WTC11 (cell line): ENCODE measurements around the gene PVALEF. TPM values are rescaled to one million over a fixed set of nuclear protein-coding genes. Genes with fewer than 3 reads are reported as not detected.

Experiments
- ATAC-seq: fragments of 200-7000 bp; cut with Tn5 transposase; 2 replicates; pipeline ENCODE4 v1.10.0; 2021; ENCODE audit warnings: mild to moderate bottlenecking, moderate library complexity
- CTCF ChIA-PET: fragments of 300-600 bp; sonication (Branson Sonifier 250); formaldehyde crosslinking; loops from one replicate; lab custom pipeline; 2021; ENCODE audit warnings: antibody characterized with exemption; lab: Charles Lee
- POLR2A ChIA-PET: fragments of 350-600 bp; sonication (Branson Sonifier 250); formaldehyde crosslinking; loops from one replicate; lab custom pipeline; 2021; ENCODE audit warnings: antibody characterized with exemption; lab: Charles Lee
- DNase-seq: peaks from one replicate; pipeline ENCODE4 v3.0.0; 2021; ENCODE audit warnings: low spot score
- H3K27ac Mint-ChIP-seq: 2 replicates; pipeline ENCODE4 v1.8.0; 2021; ENCODE audit warnings: mixed read lengths
- H3K27me3 Mint-ChIP-seq: 2 replicates; pipeline ENCODE4 v1.8.0; 2021; ENCODE audit warnings: low read depth, mild to moderate bottlenecking, moderate library complexity, mixed read lengths
- H3K36me3 Mint-ChIP-seq: 2 replicates; pipeline ENCODE4 v1.8.0; 2021; ENCODE audit warnings: mixed read lengths
- H3K4me1 Mint-ChIP-seq: 2 replicates; pipeline ENCODE4 v1.8.0; 2022; ENCODE audit warnings: mixed read lengths
- H3K4me3 Mint-ChIP-seq: 2 replicates; pipeline ENCODE4 v1.8.0; 2021; ENCODE audit warnings: mild to moderate bottlenecking, moderate library complexity, mixed read lengths
- H3K9me3 Mint-ChIP-seq: 2 replicates; pipeline ENCODE4 v1.8.0; 2021; ENCODE audit warnings: mixed read lengths
- ATF1 ChIP-seq: sonication (generic); formaldehyde crosslinking; IDR thresholded peaks from 2 replicates; pipeline ENCODE4 v1.8.1; 2023; ENCODE audit warnings: mild to moderate bottlenecking, moderate library complexity, missing genetic modification reagents
- ATF2 ChIP-seq: sonication (generic); formaldehyde crosslinking; IDR thresholded peaks from 2 replicates; pipeline ENCODE4 v1.8.1; 2022; ENCODE audit warnings: low read depth, missing genetic modification reagents, borderline replicate concordance
- CDX4 ChIP-seq: fragments of 250-450 bp; sonication (Bioruptor Pico); IDR thresholded peaks from 2 replicates; pipeline ENCODE4 v1.9.0; 2021; ENCODE audit warnings: moderate library complexity, mild to moderate bottlenecking, inconsistent platforms, borderline replicate concordance
- CTCF ChIP-seq: fragments of 200-600 bp; IDR thresholded peaks from 2 replicates; pipeline ENCODE4 v1.8.0; 2022; ENCODE audit warnings: antibody characterized with exemption
- E2F4 ChIP-seq: sonication (generic); formaldehyde crosslinking; IDR thresholded peaks from 2 replicates; pipeline ENCODE4 v1.8.1; 2022; ENCODE audit warnings: low read depth, mild to moderate bottlenecking, moderate library complexity, missing genetic modification reagents, borderline replicate concordance
- E2F5 ChIP-seq: sonication (generic); formaldehyde crosslinking; IDR thresholded peaks from 2 replicates; pipeline ENCODE4 v1.8.1; 2022; ENCODE audit warnings: mild to moderate bottlenecking, moderate library complexity, missing genetic modification reagents
- FOXP4 ChIP-seq: sonication (generic); formaldehyde crosslinking; IDR thresholded peaks from 2 replicates; pipeline ENCODE4 v1.8.0; 2022; ENCODE audit warnings: mild to moderate bottlenecking, missing genetic modification reagents
- GABPB1 ChIP-seq: sonication (generic); formaldehyde crosslinking; IDR thresholded peaks from 2 replicates; pipeline ENCODE4 v1.8.1; 2023; ENCODE audit warnings: mild to moderate bottlenecking, missing genetic modification reagents
- JUN ChIP-seq: sonication (generic); formaldehyde crosslinking; IDR thresholded peaks from 2 replicates; pipeline ENCODE4 v1.8.0; 2023; ENCODE audit warnings: mild to moderate bottlenecking, missing genetic modification reagents
- MXD4 ChIP-seq: fragments of 250-450 bp; sonication (Bioruptor Pico); IDR thresholded peaks from 2 replicates; pipeline ENCODE4 v1.8.0; 2021; ENCODE audit warnings: mild to moderate bottlenecking, moderate library complexity, borderline replicate concordance
- SMAD4 ChIP-seq: sonication (generic); formaldehyde crosslinking; IDR thresholded peaks from 2 replicates; pipeline ENCODE4 v1.8.0; 2022; ENCODE audit warnings: mild to moderate bottlenecking, missing genetic modification reagents
- TEAD4 ChIP-seq: sonication (generic); formaldehyde crosslinking; IDR thresholded peaks from 2 replicates; pipeline ENCODE4 v1.8.0; 2022; ENCODE audit warnings: mild to moderate bottlenecking, missing genetic modification reagents
- ZNF121 ChIP-seq: sonication (generic); formaldehyde crosslinking; IDR thresholded peaks from 2 replicates; pipeline ENCODE4 v1.8.0; 2023; ENCODE audit warnings: missing genetic modification reagents
- ZNF317 ChIP-seq: sonication (generic); formaldehyde crosslinking; IDR thresholded peaks from 2 replicates; pipeline ENCODE4 v1.8.1; 2023; ENCODE audit warnings: low read depth, mild to moderate bottlenecking, moderate library complexity, missing genetic modification reagents, borderline replicate concordance
- ZNF532 ChIP-seq: fragments of 250-450 bp; sonication (Bioruptor Pico); IDR thresholded peaks from 2 replicates; pipeline ENCODE4 v1.9.0; 2021; ENCODE audit warnings: mild to moderate bottlenecking, borderline replicate concordance
- total RNA-seq: library from RNA; stranded (reverse); gene quantifications from 3 replicates; pipeline ENCODE4 v1.2.3, GENCODE V29; 2021

The PVALEF gene
- total RNA-seq, 1 experiment from 2014 or later: not detected

- POLR2A ChIA-PET: no interaction called here
- H3K27me3 Mint-ChIP-seq: no peaks in the 10 kb centered on the region
- H3K4me1 Mint-ChIP-seq: no peaks in the 10 kb centered on the region
- peaks cover 2% of the 10 kb centered on the region; the same call in 1 of the 2 replicates for H3K36me3 Mint-ChIP-seq
- no peak for TF ChIP-seq ZNF317 (CRISPR knock-in tag)
- TF ChIP-seq, all 79 proteins: peak for 0
- Mint-ChIP-seq H3K4me3 (no peak overlapping the region), H3K27ac (no peak overlapping the region), H3K9me3 (no peaks in the 10 kb centered on the region)
- DNase-seq (no peak), ATAC-seq (no peak)
- CTCF ChIA-PET: interaction anchor here (0.6 to 2.1 kb wide), 15 partner anchors 9 to 242 kb away, joined by 3 to 11 read pairs (median 4); partner anchors contain the start of genes CEP131, NDUFAF8 and TEPSIN
These were observed 34.9 kb downstream of the PVALEF start for GRCh38 chr17:81200201-81200600.

GRCh38 chr17:81200695-81201580 is 35.6 kb downstream of the PVALEF start:
- CTCF ChIA-PET: interaction anchor here (0.6 to 2.1 kb wide), 15 partner anchors 8 to 242 kb away, joined by 3 to 11 read pairs (median 4); partner anchors contain the start of genes CEP131, NDUFAF8 and TEPSIN
- H3K9me3 Mint-ChIP-seq: no peaks in the 10 kb centered on the region
- POLR2A ChIA-PET: no interaction called here
- peak; percentile 84 for ATAC-seq
- TF ChIP-seq JUN (CRISPR knock-in tag) (no peak), GABPB1 (CRISPR knock-in tag) (no peak), FOXP4 (no peak), ATF1 (CRISPR knock-in tag) (no peak), CTCF (peak; percentile 61)
- H3K4me1 Mint-ChIP-seq: no peaks in the 10 kb centered on the region
- H3K27ac Mint-ChIP-seq: no peak overlapping the region
- peaks cover 2% of the 10 kb centered on the region; the same call in 1 of the 2 replicates for H3K36me3 Mint-ChIP-seq
- no peak for DNase-seq
- H3K4me3 Mint-ChIP-seq: no peak overlapping the region
- H3K27me3 Mint-ChIP-seq: no peaks in the 10 kb centered on the region

- H3K36me3 Mint-ChIP-seq: peaks cover 2% of the 10 kb centered on the region; the same call in 1 of the 2 replicates
- H3K9me3 Mint-ChIP-seq: no peaks in the 10 kb centered on the region
These were observed 37.0 kb downstream of the PVALEF start for GRCh38 chr17:81202318-81202717.

More at GRCh38 chr17:81202318-81202717, 37.0 kb downstream of the PVALEF start:
- ATAC-seq: no peak
- Mint-ChIP-seq H3K4me1 (no peaks in the 10 kb centered on the region), H3K4me3 (no peak overlapping the region), H3K27me3 (no peaks in the 10 kb centered on the region), H3K27ac (0 out of 2 replicates have a peak overlapping the region, but pooled peaks have one; percentile 32)
- CTCF ChIA-PET: interaction anchor here (2.1 kb wide), 1 partner anchor 9 kb away, joined by 6 read pairs; no protein-coding TSS in a partner anchor
- POLR2A ChIA-PET: no interaction called here
- no peak for TF ChIP-seq E2F4
- TF ChIP-seq GABPB1 (CRISPR knock-in tag): no peak
- no peak for TF ChIP-seq ATF2 (CRISPR knock-in tag)
- no peak for TF ChIP-seq ZNF532 (CRISPR knock-in tag)
- TF ChIP-seq MXD4 (CRISPR knock-in tag): no peak
- no peak for TF ChIP-seq SMAD4 (CRISPR knock-in tag)
- TF ChIP-seq ZNF121 (CRISPR knock-in tag): no peak
- no peak for TF ChIP-seq TEAD4 (CRISPR knock-in tag)
- TF ChIP-seq CDX4 (CRISPR knock-in tag): no peak
- no peak for TF ChIP-seq E2F5 (CRISPR knock-in tag)
- DNase-seq: no peak
